Measurements from ENCODE around the gene KRTAP4-3.
"Not testable (repeated sequence)": the region's sequence is repeated elsewhere in the genome, so short reads cannot be mapped to it uniquely, and the experiment has no call there.

Gene KRTAP4-3

GRCh38 chr17:41150026-41150425, 18.0 kb downstream of the KRTAP4-3 start:
- no peak for DNase-seq

- DNase-seq: no peak
Observed at GRCh38 chr17:41149652-41149985, 18.4 kb downstream of the KRTAP4-3 start, which contains the start of gene KRTAP4-5. TSS of gene KRTAP4-5 (minus strand) at chr17:41149825. CDS start at chr17:41149767, 58 bp downstream.

- not testable (repeated sequence) for DNase-seq
Observed at GRCh38 chr17:41148971-41149651, 18.9 kb downstream of the KRTAP4-3 start.

- DNase-seq: no peak
Observed at GRCh38 chr17:41147531-41148204, 20.4 kb downstream of the KRTAP4-3 start.

- no peak for DNase-seq
Observed at GRCh38 chr17:41145261-41145660, 22.8 kb downstream of the KRTAP4-3 start.

- no peak for DNase-seq
Observed at GRCh38 chr17:41144846-41145245, 23.2 kb downstream of the KRTAP4-3 start.

GRCh38 chr17:41141361-41141760, 26.7 kb downstream of the KRTAP4-3 start:
- DNase-seq: no peak

GRCh38 chr17:41140360-41141131, 27.5 kb downstream of the KRTAP4-3 start, which contains the start of gene KRTAP4-6:
TSS of gene KRTAP4-6 (minus strand) at chr17:41140544. CDS start at chr17:41140487, 57 bp downstream.
- DNase-seq: no peak

GRCh38 chr17:41139865-41140264, 28.2 kb downstream of the KRTAP4-3 start:
- DNase-seq: not testable (repeated sequence)

- no peak for DNase-seq
Observed at GRCh38 chr17:41133880-41134735, 33.9 kb downstream of the KRTAP4-3 start.

- no peak for DNase-seq
Observed at GRCh38 chr17:41131979-41132378, 36.0 kb downstream of the KRTAP4-3 start.

- DNase-seq: no peak
Observed at GRCh38 chr17:41127371-41127770, 40.6 kb downstream of the KRTAP4-3 start.

GRCh38 chr17:41126412-41126811, 41.6 kb downstream of the KRTAP4-3 start:
- DNase-seq: no peak

GRCh38 chr17:41125064-41125463, 43.0 kb downstream of the KRTAP4-3 start:
- no peak for DNase-seq

GRCh38 chr17:41123991-41124371, 44.0 kb downstream of the KRTAP4-3 start, which contains the start of gene KRTAP4-12:
TSS of gene KRTAP4-12 (minus strand) at chr17:41124182. CDS start at chr17:41124122, 60 bp downstream.
- not testable (repeated sequence) for DNase-seq

- DNase-seq: not testable (repeated sequence)
Observed at GRCh38 chr17:41123292-41123990, 44.6 kb downstream of the KRTAP4-3 start.

- no peak for DNase-seq
Observed at GRCh38 chr17:41121742-41122141, 46.3 kb downstream of the KRTAP4-3 start.

GRCh38 chr17:41119696-41120690, 48.0 kb downstream of the KRTAP4-3 start:
- not testable (repeated sequence) for DNase-seq

GRCh38 chr17:41118721-41119120, 49.3 kb downstream of the KRTAP4-3 start:
- DNase-seq: no peak

- not testable (repeated sequence) for DNase-seq
Observed at GRCh38 chr17:41117846-41118386, 50.1 kb downstream of the KRTAP4-3 start, which contains the start of gene KRTAP4-11. TSS of gene KRTAP4-11 (minus strand) at chr17:41118373. CDS start at chr17:41118315, 58 bp downstream.
